H54 (cell line): ENCODE results near the gene ABCG5.

Source experiments
- DNase-seq: peaks from one replicate; pipeline ENCODE4 v3.0.0; 2011; ENCODE audit warnings: low spot score, mixed read lengths; ENCODE audit not compliant: insufficient read length
- FAIRE-seq: peaks from 3 replicates; lab custom pipeline; 2011; peaks lifted over from hg19 to GRCh38; lab: Jason Lieb, UNC
- POLR2A ChIP-seq: IDR thresholded peaks from 2 replicates; pipeline ENCODE4 v1.6.1; 2011; ENCODE audit warnings: low read depth, mild to moderate bottlenecking, low read length

The ABCG5 gene

DNA sequence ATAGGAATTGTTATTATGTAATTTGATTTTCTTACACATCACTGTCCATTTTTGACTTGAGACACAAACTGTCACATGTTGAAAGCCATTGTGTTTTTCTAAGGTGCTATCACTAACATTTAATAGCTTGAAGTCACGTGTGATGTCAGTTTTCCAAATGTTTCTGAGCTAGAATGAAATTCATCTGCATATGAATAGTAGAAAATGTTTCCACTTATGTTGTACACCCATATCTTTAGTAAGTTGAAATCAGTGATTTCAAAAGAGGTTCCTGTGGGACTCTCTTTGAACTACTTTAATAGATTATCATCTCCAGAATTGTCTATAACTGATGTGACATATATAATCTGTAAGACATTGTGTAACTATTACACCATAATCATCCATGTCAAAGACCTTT is 27.8 kb downstream of the ABCG5 start:
- no peak for TF ChIP-seq POLR2A
- no peak for FAIRE-seq
- DNase-seq: no peak

DNA sequence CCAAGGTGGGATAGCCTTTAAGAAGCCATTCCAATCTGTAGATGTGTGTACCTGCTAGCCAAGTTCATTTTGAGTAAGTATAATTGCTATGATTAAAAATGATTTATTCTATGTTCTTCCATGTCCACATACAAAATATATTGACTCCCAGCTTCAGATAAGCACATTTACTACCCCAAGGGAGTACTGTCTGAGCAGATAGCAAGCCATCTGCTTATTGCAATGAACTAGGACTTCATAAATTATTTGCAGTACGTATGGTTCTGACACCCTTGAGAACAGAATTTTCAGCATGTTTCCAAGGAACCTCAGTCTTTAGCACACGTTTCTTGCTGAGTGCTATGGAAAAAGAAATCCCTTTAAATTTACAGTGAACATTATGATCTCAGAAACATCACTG is 28.2 kb downstream of the ABCG5 start:
- TF ChIP-seq POLR2A: no peak
- FAIRE-seq (no peak), DNase-seq (no peak)

DNA sequence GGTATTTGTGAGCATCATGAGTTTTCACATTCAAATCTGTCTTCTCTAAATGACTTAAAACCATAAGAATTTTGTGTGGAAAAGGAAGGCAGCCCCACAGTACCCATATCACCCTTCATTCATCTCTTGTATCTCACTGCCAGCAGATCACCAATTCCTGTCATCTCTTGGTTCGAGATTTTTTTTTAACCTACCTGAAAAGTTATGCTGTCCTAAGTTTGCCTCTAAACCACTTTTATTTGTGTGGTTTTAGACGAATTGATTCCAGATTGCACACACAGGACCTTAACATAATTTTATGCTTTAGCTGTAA is 32.0 kb downstream of the ABCG5 start:
- FAIRE-seq (no peak), DNase-seq (no peak)
- no peak for TF ChIP-seq POLR2A

DNA sequence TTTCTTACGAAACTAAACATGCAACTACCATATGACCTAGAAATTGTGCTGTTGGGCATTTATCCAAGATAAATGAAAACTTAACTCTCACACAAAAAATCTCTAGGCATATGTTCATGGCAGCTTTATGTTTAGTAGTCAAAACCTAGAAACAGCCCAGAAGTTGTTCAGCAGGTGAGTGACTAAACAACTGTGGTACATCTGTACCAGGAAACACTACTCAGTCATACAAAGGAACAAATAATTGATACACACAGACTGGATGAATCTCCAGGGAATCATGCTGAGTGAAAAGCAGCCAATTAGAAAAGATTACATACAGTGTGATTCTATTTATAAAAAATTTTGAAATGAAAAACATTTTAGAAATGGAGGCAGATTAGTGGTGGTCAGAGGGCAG is 35.5 kb downstream of the ABCG5 start:
- DNase-seq (no peak), FAIRE-seq (no peak)
- no peak for TF ChIP-seq POLR2A

DNA sequence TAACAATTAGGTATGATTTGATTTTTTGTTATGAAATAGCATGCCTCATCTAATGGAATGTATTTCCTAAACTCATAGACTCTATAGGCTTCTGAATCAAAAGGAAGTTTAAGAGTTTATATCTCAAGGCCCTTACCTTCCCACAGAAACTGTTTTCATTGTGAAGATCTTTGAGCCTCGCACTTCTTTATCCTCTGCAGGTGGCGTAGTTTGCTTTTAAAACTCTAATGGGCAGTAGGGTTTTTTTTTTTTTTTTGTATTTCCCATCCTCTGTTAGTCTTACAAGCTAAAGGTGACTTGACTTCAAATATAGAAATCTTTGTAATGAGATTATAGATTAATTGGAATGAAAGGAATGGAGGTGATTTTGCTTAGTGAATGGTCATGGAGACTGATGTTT is 36.5 kb downstream of the ABCG5 start:
- TF ChIP-seq POLR2A: no peak
- peak; percentile 23 for FAIRE-seq

DNA sequence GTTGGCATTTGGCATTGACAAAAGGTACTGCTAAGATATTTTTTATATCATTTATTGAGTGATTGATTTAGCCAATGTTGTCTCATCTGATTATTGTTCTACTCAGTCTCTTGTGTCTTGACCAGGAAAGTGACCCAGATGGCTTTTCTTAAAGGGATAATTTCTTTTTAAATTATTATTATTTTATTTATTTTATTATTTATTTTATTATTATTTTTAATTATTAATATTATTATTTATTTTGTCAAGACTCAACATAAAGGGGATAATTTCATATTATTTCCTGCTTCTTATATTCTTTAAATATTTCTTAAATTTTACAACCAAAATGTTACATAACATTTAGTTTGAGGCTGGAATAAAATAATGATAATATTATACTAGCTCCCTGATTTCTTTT is 37.7 kb downstream of the ABCG5 start:
- no peak for DNase-seq
- TF ChIP-seq POLR2A: no peak
- FAIRE-seq: no peak

More for the DNA sequence above, 36.5 kb downstream of the ABCG5 start:
- DNase-seq: no peak

DNA sequence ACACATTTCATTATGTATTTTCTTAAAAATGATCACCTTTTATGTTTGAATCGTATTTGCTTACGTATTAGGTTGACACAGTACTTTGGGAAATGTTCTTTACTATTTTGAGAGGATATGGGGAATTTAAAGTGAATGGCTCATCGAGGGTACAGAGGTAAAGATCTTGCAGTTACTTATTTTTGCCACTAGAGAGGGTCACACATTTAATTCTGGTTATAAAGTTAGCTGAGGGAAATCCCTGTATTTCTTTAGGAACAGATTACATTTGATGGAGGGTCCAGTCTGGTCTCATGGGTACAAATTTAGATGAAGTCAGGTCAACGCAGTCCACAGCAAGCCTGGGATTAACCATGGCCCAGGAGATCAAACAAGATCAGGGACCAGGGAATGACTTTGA is 40.3 kb downstream of the ABCG5 start:
- FAIRE-seq: no peak
- no peak for TF ChIP-seq POLR2A
- DNase-seq: no peak

DNA sequence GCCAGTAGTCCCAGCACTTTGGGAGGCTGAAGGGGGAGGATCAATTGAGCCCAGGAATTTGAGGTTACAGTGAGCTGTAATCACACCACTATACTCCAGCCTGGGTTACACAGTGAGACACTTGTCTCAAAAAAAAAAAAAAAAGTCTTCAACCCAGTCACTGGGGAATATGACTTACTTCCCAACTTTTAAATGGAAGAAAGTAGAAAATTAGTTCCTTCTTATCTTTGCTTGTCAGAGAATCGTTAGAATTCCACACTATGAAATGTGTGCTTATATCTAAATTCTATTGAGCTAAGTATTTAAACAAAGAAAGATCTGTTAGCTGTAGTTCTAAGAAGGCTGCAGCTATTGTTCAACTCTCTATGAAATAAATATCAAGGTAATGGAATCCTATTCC is 42.4 kb downstream of the ABCG5 start:
- no peak for TF ChIP-seq POLR2A
- DNase-seq (no peak), FAIRE-seq (no peak)

DNA sequence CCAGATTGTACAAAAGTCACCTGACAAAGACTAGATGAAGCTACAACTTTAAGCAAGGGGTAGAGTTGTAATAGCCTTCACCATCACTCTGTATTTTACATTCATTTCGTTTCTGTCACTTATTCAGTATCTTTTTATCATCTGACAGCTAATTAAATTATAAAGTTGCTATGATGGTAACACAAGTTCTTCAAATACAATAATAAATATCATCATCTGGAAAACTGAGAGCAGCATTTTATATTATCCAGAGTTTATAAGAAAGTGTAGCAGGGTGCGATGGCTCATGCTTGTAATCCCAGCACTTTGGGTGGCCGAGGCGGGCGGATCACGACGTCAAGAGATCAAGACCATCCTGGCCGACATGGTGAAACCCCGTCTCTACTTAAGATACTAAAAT is 43.7 kb downstream of the ABCG5 start:
- no peak for FAIRE-seq
- TF ChIP-seq POLR2A: no peak

DNA sequence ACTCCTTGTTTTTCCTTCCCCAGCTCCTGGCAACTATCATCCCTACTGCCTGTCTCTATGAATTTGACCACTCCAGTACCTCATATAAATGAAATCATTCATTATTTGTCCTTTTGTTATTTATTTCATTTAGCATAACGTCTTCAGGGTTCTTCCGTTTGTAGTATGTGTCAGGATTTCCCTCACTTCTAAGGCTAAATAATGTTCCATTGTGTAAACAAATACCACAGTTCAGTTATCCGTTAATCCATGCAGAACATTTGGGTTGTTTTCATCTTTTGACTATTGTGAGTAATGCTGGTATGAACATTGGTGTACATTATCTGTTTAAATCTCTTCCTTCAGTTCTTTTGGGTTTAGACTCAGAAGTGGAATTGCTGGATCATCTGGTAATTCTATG is 46.0 kb downstream of the ABCG5 start:
- FAIRE-seq: peak; percentile 11
- TF ChIP-seq POLR2A: no peak
- no peak for DNase-seq

More for the DNA sequence above, 43.7 kb downstream of the ABCG5 start:
- DNase-seq: no peak

DNA sequence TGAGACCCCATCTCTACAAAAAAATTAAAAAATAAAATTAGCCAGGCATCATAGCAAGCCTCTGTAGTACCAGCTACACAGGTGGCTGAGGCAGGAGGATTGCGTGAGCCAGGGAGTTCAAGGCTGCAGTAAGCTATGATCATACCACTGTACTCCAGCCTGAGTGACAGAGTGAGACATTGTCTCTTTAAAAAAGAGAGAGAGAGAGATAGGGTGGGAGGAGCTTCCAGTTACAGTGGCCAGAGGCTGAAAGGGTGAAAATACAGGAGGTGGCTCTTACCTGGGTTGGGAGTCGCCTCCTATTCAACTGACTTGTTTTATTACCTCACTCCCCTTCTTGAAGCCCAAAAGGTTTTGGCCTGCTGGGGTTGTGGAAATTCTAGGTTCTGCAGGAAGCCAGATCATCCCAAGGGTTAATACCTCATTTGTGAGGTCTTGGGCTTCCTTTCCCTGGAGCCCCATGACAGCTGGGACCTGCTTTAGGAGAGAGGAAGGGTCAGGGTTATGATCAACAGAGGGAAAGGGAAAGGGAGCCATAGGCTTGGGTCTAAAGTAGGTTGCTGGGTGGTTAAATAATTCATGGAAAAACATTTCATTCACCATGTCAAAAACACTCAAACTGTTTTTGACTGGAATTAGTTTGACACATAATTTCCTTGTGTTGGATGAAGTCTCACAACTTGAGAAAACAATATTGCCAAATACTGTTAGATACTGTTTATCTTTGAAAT is 47.4 kb downstream of the ABCG5 start:
- FAIRE-seq (no peak), DNase-seq (no peak)
- TF ChIP-seq POLR2A: no peak

DNA sequence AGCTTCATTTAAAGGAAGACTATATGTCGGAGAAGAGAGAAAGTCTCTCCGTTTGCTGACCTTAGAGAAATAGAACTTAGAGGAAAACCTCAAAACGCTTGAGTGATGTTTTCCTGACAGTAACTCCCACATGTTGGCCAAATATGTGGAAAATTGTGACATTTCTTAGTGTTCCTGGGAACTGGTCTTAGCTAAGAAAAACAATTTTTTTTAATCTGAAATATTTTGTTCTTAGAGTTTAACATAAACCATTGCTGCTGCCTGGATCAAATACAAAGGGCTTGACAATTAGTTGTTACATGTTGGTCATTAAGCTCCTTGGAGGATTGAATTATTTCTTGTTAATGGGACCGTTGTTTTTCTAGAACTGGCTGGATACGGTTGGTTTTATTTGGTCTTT is 48.5 kb downstream of the ABCG5 start:
- TF ChIP-seq POLR2A: no peak
- FAIRE-seq (no peak), DNase-seq (no peak)

DNA sequence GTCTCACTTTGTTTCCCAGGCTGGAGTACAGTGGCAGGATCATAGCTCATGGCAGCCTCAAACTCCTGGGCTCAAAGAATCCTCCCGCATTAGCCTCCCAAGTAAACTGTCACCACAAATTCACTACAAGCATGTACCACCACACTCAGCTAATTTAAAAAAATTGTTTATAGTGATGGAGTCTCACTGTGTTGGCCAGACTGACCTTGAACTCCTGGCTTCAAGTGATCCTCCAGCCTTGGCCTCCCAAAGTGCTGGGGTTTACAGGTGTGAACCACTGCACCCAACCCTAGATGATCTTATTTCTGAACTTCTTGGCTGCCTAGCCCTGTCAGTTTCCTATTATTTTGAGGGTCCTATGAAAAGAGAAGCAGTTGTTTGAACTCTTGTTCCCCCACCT is 50.0 kb downstream of the ABCG5 start:
- no peak for FAIRE-seq

DNA sequence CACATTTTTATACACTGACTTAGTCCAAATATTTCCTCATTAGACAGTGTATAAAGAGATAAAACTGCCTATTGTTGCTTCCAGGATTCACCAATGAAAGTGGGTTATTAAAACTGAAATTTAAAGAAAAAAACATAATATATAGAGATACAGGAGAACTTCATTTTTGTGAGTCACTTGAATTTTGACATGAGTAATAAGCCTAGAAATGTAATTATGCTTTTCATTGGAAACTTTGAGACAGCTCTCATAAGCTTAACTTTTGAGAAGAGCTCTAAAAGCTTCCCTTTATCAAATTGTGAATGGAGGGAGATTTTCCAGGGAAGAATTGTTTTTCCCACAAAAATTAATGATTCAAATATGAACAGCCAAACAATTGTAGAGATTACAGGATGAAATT is 50.7 kb downstream of the ABCG5 start:
- FAIRE-seq (no peak), DNase-seq (no peak)
- no peak for TF ChIP-seq POLR2A

More for the DNA sequence above, 50.0 kb downstream of the ABCG5 start:
- no peak for DNase-seq
- TF ChIP-seq POLR2A: no peak

DNA sequence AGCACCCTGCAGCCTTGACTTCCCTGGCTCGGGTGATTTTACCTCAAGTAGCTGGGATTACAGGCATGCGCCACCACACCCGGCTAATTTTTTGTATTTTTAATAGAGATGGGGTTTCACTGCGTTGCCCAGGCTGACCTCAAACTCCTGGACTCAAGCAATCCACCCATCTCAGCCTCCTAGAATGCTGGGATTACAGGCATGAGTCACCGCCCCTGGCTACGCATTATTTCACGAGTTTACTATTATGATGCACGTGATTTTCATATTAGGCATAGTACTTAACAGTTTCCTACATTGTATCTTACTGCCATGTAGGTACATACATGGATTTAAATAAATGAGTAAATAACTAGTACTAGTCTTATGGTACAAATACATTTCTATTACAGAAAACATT is 60.4 kb downstream of the ABCG5 start:
- DNase-seq: no peak
- TF ChIP-seq POLR2A: no peak
- FAIRE-seq: no peak
